Posterior vena cava (tissue), 2 donors: ENCODE data around the gene SHROOM3. TPM values are rescaled to one million over a fixed set of nuclear protein-coding genes. Genes with fewer than 3 reads are reported as not detected.

Experiments used
- DNase-seq: peaks from one replicate; pipeline ENCODE4 v3.0.0-alpha.2; 2020; ENCODE audit warnings: low spot score
- intact Hi-C, 2 donors: fragments of 100-400 bp; cut with DNase I; formaldehyde crosslinking; loops; one replicate each; pipeline versions ENCODE4 v1.14.1 to v1.14.2; 2022 to 2023
- total RNA-seq, 2 donors: library from RNA; stranded (reverse); fragmentation: NEBNext Ultra II Directional; extraction: Animal tissue kit (Norgen Biotek cat#: 25700); gene quantifications; one replicate each; pipeline ENCODE4 v1.2.1, GENCODE V29; 2021
- donor health status: DM: yes; HTN: yes; CAD: no.
- donor health status: DM: yes; HTN: yes; CAD: no.

The SHROOM3 gene
- total RNA-seq, 2 donors from 2014 or later = 71.4 to 77.8 TPM

GRCh38 chr4:76556452-76556851 is 121.4 kb downstream of the SHROOM3 start:
- intact Hi-C loops = no loop called here
- DNase-seq = no peak

GRCh38 chr4:76558396-76559235 is 123.6 kb downstream of the SHROOM3 start:
- intact Hi-C loops = no loop called here
- DNase-seq = no peak

- no peak for DNase-seq
- intact Hi-C loops = no loop called here
These were observed 124.4 kb downstream of the SHROOM3 start for GRCh38 chr4:76559236-76560071.

- no peak for DNase-seq
- intact Hi-C loops = no loop called here
These were observed 127.1 kb downstream of the SHROOM3 start for GRCh38 chr4:76562161-76562560.

- no peak for DNase-seq
- intact Hi-C loops = no loop called here
These were observed 127.9 kb downstream of the SHROOM3 start for GRCh38 chr4:76562836-76563453.

GRCh38 chr4:76563454-76564122 is 128.6 kb downstream of the SHROOM3 start:
- no peak for DNase-seq

GRCh38 chr4:76564123-76564915 is 129.3 kb downstream of the SHROOM3 start:
- no peak for DNase-seq
- intact Hi-C loops = loop anchor here in 1 of 2 donors (1.0 kb wide), 1 partner anchor 43 kb away; no protein-coding TSS in a partner anchor

More at GRCh38 chr4:76563454-76564122, 128.6 kb downstream of the SHROOM3 start:
- intact Hi-C loops = loop anchor here in 1 of 2 donors (1.0 kb wide), 1 partner anchor 44 kb away; no protein-coding TSS in a partner anchor

GRCh38 chr4:76568262-76568661 is 133.2 kb downstream of the SHROOM3 start:
- intact Hi-C loops = no loop called here
- no peak for DNase-seq

GRCh38 chr4:76569225-76569624 is 134.2 kb downstream of the SHROOM3 start:
- DNase-seq = no peak
- intact Hi-C loops = no loop called here

- DNase-seq = no peak
- intact Hi-C loops = no loop called here
These were observed 134.7 kb downstream of the SHROOM3 start for GRCh38 chr4:76569706-76570105.

GRCh38 chr4:76570141-76570973 is 135.3 kb downstream of the SHROOM3 start:
- intact Hi-C loops = no loop called here
- DNase-seq = no peak

GRCh38 chr4:76571274-76571673 is 136.2 kb downstream of the SHROOM3 start:
- no peak for DNase-seq
- intact Hi-C loops = no loop called here

GRCh38 chr4:76572224-76572623 is 137.2 kb downstream of the SHROOM3 start:
- intact Hi-C loops = no loop called here
- DNase-seq = no peak

- intact Hi-C loops = no loop called here
- DNase-seq = no peak
These were observed 141.8 kb downstream of the SHROOM3 start for GRCh38 chr4:76576824-76577223.

- no peak for DNase-seq
- intact Hi-C loops = no loop called here
These were observed 143.1 kb downstream of the SHROOM3 start for GRCh38 chr4:76578002-76578560.

- DNase-seq = no peak
- intact Hi-C loops = no loop called here
These were observed 144.8 kb downstream of the SHROOM3 start for GRCh38 chr4:76579596-76580375.
